Chondrocyte (in vitro differentiated cells): ENCODE data around the gene SAPCD2. TPM values are rescaled to one million over a fixed set of nuclear protein-coding genes. Genes with fewer than 3 reads are reported as not detected.

Source experiments
- DNase-seq: peaks from one replicate; pipeline ENCODE4 v3.0.0; 2021; ENCODE audit warnings: mixed read lengths, low spot score
- H3K27ac Mint-ChIP-seq: one replicate; pipeline ENCODE4 v1.8.0; 2021; ENCODE audit warnings: mild to moderate bottlenecking, moderate library complexity, mixed read lengths; ENCODE audit not compliant: unreplicated experiment
- H3K27me3 Mint-ChIP-seq: 2 replicates; pipeline ENCODE4 v1.8.0; 2021; ENCODE audit warnings: low read depth, mixed read lengths
- H3K36me3 Mint-ChIP-seq: 2 replicates; pipeline ENCODE4 v1.8.0; 2021; ENCODE audit warnings: low read depth, mixed read lengths
- H3K4me1 Mint-ChIP-seq: 2 replicates; pipeline ENCODE4 v1.8.0; 2021; ENCODE audit warnings: low read depth, mild to moderate bottlenecking, mixed read lengths
- H3K4me3 Mint-ChIP-seq: one replicate; pipeline ENCODE4 v1.8.0; 2021; ENCODE audit warnings: mild to moderate bottlenecking, moderate library complexity, mixed read lengths; ENCODE audit not compliant: unreplicated experiment
- H3K9me3 Mint-ChIP-seq: 2 replicates; pipeline ENCODE4 v1.8.0; 2021; ENCODE audit warnings: low read depth, mixed read lengths
- total RNA-seq: library from RNA; stranded (reverse); gene quantifications from 3 replicates; pipeline ENCODE4 v1.2.1, GENCODE V29; 2021
- TF ChIP-seq, protein P1 (sequence below): fragments of 200-600 bp; sonication (generic); IDR thresholded peaks from 2 replicates; pipeline ENCODE4 v1.5.0; 2021; ENCODE audit warnings: antibody characterized with exemption, mild to moderate bottlenecking, moderate library complexity

The SAPCD2 gene
- total RNA-seq, 1 donor from 2014 or later: 2.5 TPM

DNA sequence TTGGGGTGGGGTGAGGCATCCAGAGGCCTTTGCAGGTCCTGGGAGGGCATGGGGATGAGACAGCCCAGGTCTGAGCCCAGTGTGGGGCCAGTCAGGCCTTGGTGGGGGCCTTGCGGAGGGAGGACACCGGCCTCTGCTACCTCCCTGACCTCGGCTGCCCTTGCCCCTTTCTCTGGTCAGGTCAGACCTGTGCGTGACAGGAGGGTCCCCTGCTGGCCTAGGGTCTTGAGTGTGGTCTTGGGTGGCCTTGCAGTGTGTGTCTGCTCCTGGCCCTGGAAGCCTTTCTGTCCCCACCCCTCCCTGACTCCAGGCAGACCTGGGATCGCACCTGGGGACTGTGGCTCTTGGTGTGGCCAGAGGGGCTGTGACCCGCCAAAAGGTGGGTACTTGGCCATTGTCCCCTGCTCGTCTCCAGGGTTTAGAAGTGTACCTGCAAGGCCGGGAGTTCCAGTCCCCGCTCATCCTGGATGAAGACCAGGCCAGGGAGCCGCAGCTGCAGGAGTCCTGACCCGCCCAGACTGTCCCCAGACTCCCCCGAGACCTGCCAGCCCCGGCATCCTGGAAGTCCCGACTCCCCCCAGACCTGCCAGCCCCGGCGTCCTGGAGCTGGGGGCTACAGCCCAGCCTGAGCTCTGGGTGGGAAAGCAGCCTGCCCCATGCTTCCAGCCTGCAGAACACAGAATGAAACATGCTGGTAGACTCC, 12.0 kb upstream of the SAPCD2 start:
- Mint-ChIP-seq H3K36me3 (peaks cover 11% of the 10 kb centered on the region), H3K4me3 (no peak overlapping the region), H3K27me3 (no peaks in the 10 kb centered on the region), H3K9me3 (no peaks in the 10 kb centered on the region), H3K4me1 (peaks cover 29% of the 10 kb centered on the region), H3K27ac (peak overlapping the region; percentile 94)
- no peak for DNase-seq
- TF ChIP-seq, protein P1, sequence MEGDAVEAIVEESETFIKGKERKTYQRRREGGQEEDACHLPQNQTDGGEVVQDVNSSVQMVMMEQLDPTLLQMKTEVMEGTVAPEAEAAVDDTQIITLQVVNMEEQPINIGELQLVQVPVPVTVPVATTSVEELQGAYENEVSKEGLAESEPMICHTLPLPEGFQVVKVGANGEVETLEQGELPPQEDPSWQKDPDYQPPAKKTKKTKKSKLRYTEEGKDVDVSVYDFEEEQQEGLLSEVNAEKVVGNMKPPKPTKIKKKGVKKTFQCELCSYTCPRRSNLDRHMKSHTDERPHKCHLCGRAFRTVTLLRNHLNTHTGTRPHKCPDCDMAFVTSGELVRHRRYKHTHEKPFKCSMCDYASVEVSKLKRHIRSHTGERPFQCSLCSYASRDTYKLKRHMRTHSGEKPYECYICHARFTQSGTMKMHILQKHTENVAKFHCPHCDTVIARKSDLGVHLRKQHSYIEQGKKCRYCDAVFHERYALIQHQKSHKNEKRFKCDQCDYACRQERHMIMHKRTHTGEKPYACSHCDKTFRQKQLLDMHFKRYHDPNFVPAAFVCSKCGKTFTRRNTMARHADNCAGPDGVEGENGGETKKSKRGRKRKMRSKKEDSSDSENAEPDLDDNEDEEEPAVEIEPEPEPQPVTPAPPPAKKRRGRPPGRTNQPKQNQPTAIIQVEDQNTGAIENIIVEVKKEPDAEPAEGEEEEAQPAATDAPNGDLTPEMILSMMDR: no peak

DNA sequence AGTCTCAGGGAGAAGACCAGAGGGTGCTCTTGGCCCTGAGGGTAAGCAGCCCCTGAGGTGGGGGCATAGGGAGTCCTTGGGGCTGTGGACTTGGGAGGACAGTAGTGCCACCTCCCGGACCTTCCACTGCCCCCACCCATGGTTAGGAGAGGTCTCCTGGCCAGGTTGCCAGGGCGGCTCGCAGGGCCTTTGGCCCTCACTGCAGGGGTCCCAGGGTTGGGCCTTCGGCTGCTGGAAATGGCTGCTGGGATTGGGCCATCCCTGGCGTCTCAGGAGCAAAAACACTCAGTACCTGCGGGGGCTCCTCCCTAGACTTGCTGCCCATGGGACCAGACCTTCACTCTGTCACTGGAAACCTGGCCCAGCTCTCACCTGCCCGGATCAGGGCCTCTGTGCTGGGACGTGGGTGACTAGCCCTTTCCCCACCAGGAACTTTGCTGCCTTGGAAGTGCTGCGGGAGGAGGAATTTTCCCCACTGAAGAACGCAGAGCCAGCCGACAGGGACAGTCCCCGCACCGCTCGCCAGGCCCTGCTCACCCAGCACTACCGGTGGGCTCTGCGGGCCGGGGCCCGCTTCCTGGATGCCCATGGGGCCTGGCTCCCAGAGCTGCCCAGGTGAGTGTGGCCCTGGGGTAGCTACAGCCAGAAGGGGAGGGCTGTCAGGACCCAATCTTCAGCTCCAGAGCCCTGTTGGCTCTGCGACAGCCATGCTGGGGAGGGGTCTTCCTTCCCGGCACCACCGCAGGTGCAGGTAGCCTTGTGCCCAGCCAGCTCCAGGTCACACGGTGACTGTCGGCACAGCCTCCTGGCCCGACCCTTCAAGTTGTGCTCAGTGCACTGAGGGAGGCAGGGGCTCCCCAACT, 10.1 kb upstream of the SAPCD2 start:
- DNase-seq: no peak
- Mint-ChIP-seq H3K4me1 (peaks cover 25% of the 10 kb centered on the region), H3K9me3 (no peaks in the 10 kb centered on the region), H3K36me3 (peaks cover 11% of the 10 kb centered on the region), H3K27me3 (no peaks in the 10 kb centered on the region), H3K27ac (no peak overlapping the region), H3K4me3 (peak overlapping the region; percentile 9)
- TF ChIP-seq, protein P1: no peak

DNA sequence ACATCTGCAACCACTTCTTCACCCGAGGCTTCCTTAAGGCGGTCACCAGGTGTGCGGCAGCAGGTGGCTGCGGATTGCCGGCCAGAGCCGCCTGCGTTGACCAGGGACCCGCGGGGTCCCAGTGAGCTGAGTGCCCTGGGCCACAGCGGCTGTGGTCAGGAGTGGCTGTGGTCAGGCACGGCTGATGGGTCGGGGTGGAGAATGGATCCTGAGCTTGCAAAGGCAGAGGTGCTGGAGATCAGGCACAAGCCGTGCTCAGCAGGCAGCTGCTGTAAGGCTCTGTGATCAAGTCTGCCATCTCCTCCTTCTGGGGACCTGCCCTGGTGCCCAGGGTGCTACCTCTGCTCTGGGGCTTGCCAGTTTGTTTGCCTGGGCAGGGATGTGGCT, 9.0 kb upstream of the SAPCD2 start:
- Mint-ChIP-seq H3K36me3 (peaks cover 11% of the 10 kb centered on the region), H3K4me3 (peak overlapping the region; percentile 9), H3K4me1 (peaks cover 18% of the 10 kb centered on the region), H3K27ac (no peak overlapping the region), H3K9me3 (no peaks in the 10 kb centered on the region), H3K27me3 (no peaks in the 10 kb centered on the region)
- TF ChIP-seq, protein P1: no peak
- no peak for DNase-seq

DNA sequence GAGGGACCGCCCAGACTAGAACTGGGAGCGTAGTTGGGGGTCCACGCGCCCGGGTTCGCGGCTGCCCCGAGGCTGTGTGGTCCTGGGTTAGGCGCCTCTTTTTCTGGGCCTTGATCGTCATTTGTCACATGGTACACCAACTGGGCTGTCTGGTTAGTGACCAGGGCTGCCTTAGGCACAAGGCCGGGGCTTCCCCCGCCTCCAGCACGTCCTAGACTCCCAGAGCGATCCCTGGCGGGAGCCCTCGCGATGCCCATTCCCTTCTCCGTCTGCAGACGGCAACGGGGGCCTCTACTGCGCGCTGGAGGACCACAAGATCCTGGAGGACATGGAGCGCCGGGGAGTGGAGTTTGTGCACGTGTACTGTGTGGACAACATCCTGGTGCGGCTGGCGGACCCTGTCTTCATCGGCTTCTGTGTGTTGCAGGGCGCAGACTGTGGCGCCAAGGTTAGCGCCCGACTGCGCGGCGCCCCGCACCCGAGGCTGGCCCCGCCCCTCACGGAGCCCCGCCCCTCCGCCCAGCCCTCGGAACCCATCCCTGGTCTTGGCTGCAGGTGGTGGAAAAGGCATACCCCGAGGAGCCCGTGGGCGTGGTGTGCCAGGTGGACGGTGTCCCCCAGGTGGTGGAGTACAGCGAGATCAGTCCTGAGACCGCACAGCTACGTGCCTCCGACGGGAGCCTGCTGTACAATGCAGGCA, 8.5 kb upstream of the SAPCD2 start:
- TF ChIP-seq, protein P1: no peak
- peaks cover 11% of the 10 kb centered on the region for H3K36me3 Mint-ChIP-seq

More for the DNA sequence above, 8.5 kb upstream of the SAPCD2 start:
- Mint-ChIP-seq H3K27ac (no peak overlapping the region), H3K4me3 (peak overlapping the region; percentile 73), H3K9me3 (no peaks in the 10 kb centered on the region), H3K4me1 (peaks cover 16% of the 10 kb centered on the region), H3K27me3 (no peaks in the 10 kb centered on the region)
- no peak for DNase-seq
